Astrocyte of the spinal cord (primary cell): Measurements from ENCODE around the gene ZBED2.

Experiments used
- DNase-seq: peaks from one replicate; pipeline ENCODE4 v3.0.0; 2011; ENCODE audit warnings: low read depth, low spot score
- H3K4me3 ChIP-seq: 2 replicates; pipeline ENCODE4 v1.5.1; 2011; ENCODE audit warnings: low read depth, mild to moderate bottlenecking, low read length, moderate library complexity
- CTCF ChIP-seq: IDR thresholded peaks from 2 replicates; pipeline ENCODE4 v1.5.1; 2012; ENCODE audit warnings: low read depth, mild to moderate bottlenecking, low read length, inconsistent platforms
- in situ Hi-C: cut with HindIII; loops from 2 replicates; pipeline ENCODE4 v1.10.0; 2017; ENCODE audit warnings: low sequenced_read_pairs

Gene ZBED2

GRCh38 chr3:111590143-111590491 is 5.0 kb downstream of the ZBED2 start:
- no peak for TF ChIP-seq CTCF
- DNase-seq: no peak
- no peak overlapping the region for H3K4me3 ChIP-seq
- in situ Hi-C loops: no loop called here

- no peak for DNase-seq
Observed at GRCh38 chr3:111589303-111590142, 5.6 kb downstream of the ZBED2 start.

GRCh38 chr3:111588527-111588926 is 6.6 kb downstream of the ZBED2 start:
- in situ Hi-C loops: no loop called here
- no peak overlapping the region for H3K4me3 ChIP-seq

More at GRCh38 chr3:111589303-111590142, 5.6 kb downstream of the ZBED2 start:
- H3K4me3 ChIP-seq: no peak overlapping the region
- TF ChIP-seq CTCF: no peak
- in situ Hi-C loops: no loop called here

GRCh38 chr3:111585217-111585616 is 9.9 kb downstream of the ZBED2 start:
- no peak overlapping the region for H3K4me3 ChIP-seq
- peak; percentile 37 for DNase-seq
- in situ Hi-C loops: no loop called here
- no peak for TF ChIP-seq CTCF

More at GRCh38 chr3:111588527-111588926, 6.6 kb downstream of the ZBED2 start:
- no peak for DNase-seq
- TF ChIP-seq CTCF: no peak

- no peak for TF ChIP-seq CTCF
- DNase-seq: no peak
- in situ Hi-C loops: no loop called here
- H3K4me3 ChIP-seq: no peak overlapping the region
Observed at GRCh38 chr3:111584744-111585143, 10.4 kb downstream of the ZBED2 start.

- no peak for TF ChIP-seq CTCF
- in situ Hi-C loops: no loop called here
- no peak overlapping the region for H3K4me3 ChIP-seq
- peak; percentile 89 for DNase-seq
Observed at GRCh38 chr3:111582120-111582474, 13.0 kb downstream of the ZBED2 start.
